ENCODE data around the gene GDPD3. TPM values are rescaled to one million over a fixed set of nuclear protein-coding genes. Genes with fewer than 3 reads are reported as not detected.

GDPD3 gene
- total RNA-seq, 1 experiment from 2014 or later, result 0.43 TPM

- H3K36me3 ChIP-seq, result peaks cover 5% of the 10 kb centered on the region; the same call in 1 of the 2 replicates
- no peaks in the 10 kb centered on the region for H3K9me3 ChIP-seq
- H3K27me3 ChIP-seq, result no peaks in the 10 kb centered on the region
- H3K4me3 ChIP-seq, result no peak overlapping the region
- no peak for DNase-seq
Measured at GRCh38 chr16:30113711-30114333, 485 bp upstream of the GDPD3 start.

- Histone ChIP-seq H3K27me3 (no peaks in the 10 kb centered on the region), H3K36me3 (peaks cover 9% of the 10 kb centered on the region), H3K4me3 (no peak overlapping the region), H3K9me3 (no peaks in the 10 kb centered on the region)
- peak; percentile 64 for DNase-seq
Measured at GRCh38 chr16:30112197-30113030, 923 bp downstream of the GDPD3 start.

GRCh38 chr16:30110661-30111060, 2.7 kb downstream of the GDPD3 start:
- Histone ChIP-seq H3K4me3 (no peak overlapping the region), H3K27me3 (no peaks in the 10 kb centered on the region), H3K36me3 (peaks cover 9% of the 10 kb centered on the region), H3K9me3 (no peaks in the 10 kb centered on the region)
- no peak for DNase-seq

- DNase-seq, result no peak
- Histone ChIP-seq H3K27me3 (no peaks in the 10 kb centered on the region), H3K4me3 (no peak overlapping the region), H3K9me3 (no peaks in the 10 kb centered on the region), H3K36me3 (peaks cover 9% of the 10 kb centered on the region)
Measured at GRCh38 chr16:30108059-30108850, 5.1 kb downstream of the GDPD3 start.

GRCh38 chr16:30104492-30104891, 8.8 kb downstream of the GDPD3 start:
- Histone ChIP-seq H3K9me3 (0 out of 2 replicates have a peak, but pooled peaks cover 2% of the 10 kb centered on the region), H3K4me3 (no peak overlapping the region), H3K36me3 (peaks cover 4% of the 10 kb centered on the region; the same call in 1 of the 2 replicates), H3K27me3 (no peaks in the 10 kb centered on the region)
- DNase-seq, result no peak

- H3K9me3 ChIP-seq, result 0 out of 2 replicates have a peak, but pooled peaks cover 2% of the 10 kb centered on the region
- H3K4me3 ChIP-seq, result no peak overlapping the region
- H3K27me3 ChIP-seq, result no peaks in the 10 kb centered on the region
- H3K36me3 ChIP-seq, result peaks cover 4% of the 10 kb centered on the region; the same call in 1 of the 2 replicates
- DNase-seq, result no peak
Measured at GRCh38 chr16:30104090-30104489, 9.2 kb downstream of the GDPD3 start.

- Histone ChIP-seq H3K27me3 (no peaks in the 10 kb centered on the region), H3K4me3 (no peak overlapping the region)
- DNase-seq, result no peak
Measured at GRCh38 chr16:30096862-30097563, 16.3 kb downstream of the GDPD3 start.

GRCh38 chr16:30096105-30096861, 17.1 kb downstream of the GDPD3 start, which contains the start of gene YPEL3:
TSS of gene YPEL3 (minus strand) at chr16:30096213. CDS start at chr16:30095482, 731 bp downstream.
- H3K4me3 ChIP-seq, result peak within 1 kb of the TSS; percentile 15
- H3K27me3 ChIP-seq, result no peaks in the 10 kb centered on the region
- DNase-seq, result peak; percentile 94
- peaks cover 20% of the 10 kb centered on the region for H3K9me3 ChIP-seq
- 0 out of 2 replicates have a peak, but pooled peaks cover 3% of the 10 kb centered on the region for H3K36me3 ChIP-seq

More at GRCh38 chr16:30096862-30097563, 16.3 kb downstream of the GDPD3 start:
- Histone ChIP-seq H3K9me3 (peaks cover 20% of the 10 kb centered on the region), H3K36me3 (0 out of 2 replicates have a peak, but pooled peaks cover 3% of the 10 kb centered on the region)

GRCh38 chr16:30095166-30096078, 17.9 kb downstream of the GDPD3 start:
- 0 out of 2 replicates have a peak, but pooled peaks cover 3% of the 10 kb centered on the region for H3K36me3 ChIP-seq
- DNase-seq, result no peak
- H3K9me3 ChIP-seq, result peaks cover 20% of the 10 kb centered on the region
- no peaks in the 10 kb centered on the region for H3K27me3 ChIP-seq
- H3K4me3 ChIP-seq, result no peak overlapping the region

- Histone ChIP-seq H3K27me3 (no peaks in the 10 kb centered on the region), H3K9me3 (peaks cover 18% of the 10 kb centered on the region), H3K36me3 (0 out of 2 replicates have a peak, but pooled peaks cover 3% of the 10 kb centered on the region), H3K4me3 (no peak overlapping the region)
- no peak for DNase-seq
Measured at GRCh38 chr16:30094541-30095165, 18.7 kb downstream of the GDPD3 start.

GRCh38 chr16:30092373-30093010, 20.8 kb downstream of the GDPD3 start:
- Histone ChIP-seq H3K4me3 (peak overlapping the region; percentile 51), H3K27me3 (no peaks in the 10 kb centered on the region), H3K9me3 (peaks cover 11% of the 10 kb centered on the region), H3K36me3 (peaks cover 3% of the 10 kb centered on the region; the same call in 1 of the 2 replicates)
- peak; percentile 56 for DNase-seq

- peak within 1 kb of the TSS; percentile 51 for H3K4me3 ChIP-seq
- peak; percentile 96 for DNase-seq
- H3K36me3 ChIP-seq, result peaks cover 3% of the 10 kb centered on the region; the same call in 1 of the 2 replicates
Measured at GRCh38 chr16:30091474-30092372, 21.6 kb downstream of the GDPD3 start, which contains the start of gene TBX6. TSS of gene TBX6 (minus strand) at chr16:30091924. CDS start at chr16:30091193, 731 bp downstream.

More at GRCh38 chr16:30091474-30092372, 21.6 kb downstream of the GDPD3 start, which contains the start of gene TBX6:
- Histone ChIP-seq H3K27me3 (no peaks in the 10 kb centered on the region), H3K9me3 (peaks cover 4% of the 10 kb centered on the region)

Measured in MG63 (cell line).